OCI-LY1 (cell line): ENCODE results near the gene NEURL1B.

Experiments used
- H2AFZ ChIP-seq: fragments of 200-600 bp; sonication (generic), shearing (Covaris generic); 2 replicates; pipeline ENCODE4 v1.6.0; 2014; ENCODE audit warnings: antibody characterized with exemption, mild to moderate bottlenecking, low read length
- H3F3A ChIP-seq: fragments of 200-600 bp; sonication (generic), shearing (Covaris generic); 2 replicates; pipeline ENCODE4 v1.6.0; 2014; ENCODE audit warnings: mild to moderate bottlenecking, antibody characterized with exemption, low read length, moderate library complexity; ENCODE audit not compliant: insufficient read depth
- H3K27ac ChIP-seq: fragments of 200-600 bp; sonication (generic); 2 replicates; pipeline ENCODE4 v1.5.1; 2014; ENCODE audit warnings: low read length, mixed run types, mild to moderate bottlenecking, low read depth; ENCODE audit not compliant: poor library complexity, severe bottlenecking
- H3K27me3 ChIP-seq: fragments of 200-600 bp; sonication (generic); 2 replicates; pipeline ENCODE4 v1.6.0; 2014; ENCODE audit warnings: antibody characterized with exemption, mild to moderate bottlenecking, low read length, moderate library complexity; ENCODE audit not compliant: insufficient read depth
- H3K36me3 ChIP-seq: fragments of 200-600 bp; sonication (generic); 2 replicates; pipeline ENCODE4 v1.6.1; 2014; ENCODE audit warnings: mild to moderate bottlenecking, antibody characterized with exemption, low read length, moderate library complexity, mixed read lengths; ENCODE audit not compliant: insufficient read depth
- H3K4me1 ChIP-seq: fragments of 200-600 bp; sonication (generic); 2 replicates; pipeline ENCODE4 v1.5.1; 2014; ENCODE audit warnings: mild to moderate bottlenecking, low read length, moderate library complexity; ENCODE audit not compliant: insufficient read depth, severe bottlenecking
- H3K4me2 ChIP-seq: fragments of 200-600 bp; sonication (generic), shearing (Covaris generic); 2 replicates; pipeline ENCODE4 v1.6.1; 2014; ENCODE audit warnings: low read length
- H3K4me3 ChIP-seq: fragments of 200-600 bp; sonication (generic); 2 replicates; pipeline ENCODE4 v1.5.1; 2014; ENCODE audit warnings: low read length, low read depth, mild to moderate bottlenecking, mixed read lengths; ENCODE audit not compliant: poor library complexity, severe bottlenecking
- H3K79me2 ChIP-seq: fragments of 200-600 bp; shearing (Covaris generic); 2 replicates; pipeline ENCODE4 v1.6.1; 2016; ENCODE audit warnings: mixed run types, low read length, mixed read lengths; ENCODE audit not compliant: insufficient read depth
- H3K9ac ChIP-seq: fragments of 200-600 bp; sonication (generic), shearing (Covaris generic); 2 replicates; pipeline ENCODE4 v1.6.1; 2014; ENCODE audit warnings: mild to moderate bottlenecking, low read length, mixed read lengths
- H3K9me2 ChIP-seq: fragments of 200-600 bp; sonication (generic), shearing (Covaris generic); 2 replicates; pipeline ENCODE4 v1.6.1; 2014; ENCODE audit warnings: low read depth, mild to moderate bottlenecking, low read length, mixed read lengths
- H3K9me3 ChIP-seq: fragments of 200-600 bp; shearing (Covaris generic); 2 replicates; pipeline ENCODE4 v1.6.1; 2014; ENCODE audit warnings: low read length, mixed read lengths
- H4K20me1 ChIP-seq: fragments of 200-600 bp; sonication (generic), shearing (Covaris generic); 2 replicates; pipeline ENCODE4 v1.6.0; 2016; ENCODE audit warnings: mild to moderate bottlenecking, low read length; ENCODE audit not compliant: insufficient read depth
- CTCF ChIP-seq: fragments of 200-600 bp; sonication (generic), shearing (Covaris generic); IDR thresholded peaks from 2 replicates; pipeline ENCODE4 v1.5.1; 2017; ENCODE audit warnings: mild to moderate bottlenecking, antibody characterized with exemption, low read length, moderate library complexity, mixed read lengths
- EZH2 ChIP-seq: fragments of 200-600 bp; sonication (generic), shearing (Covaris generic); IDR thresholded peaks from 2 replicates; pipeline ENCODE4 v1.8.0; 2017; ENCODE audit warnings: borderline replicate concordance, mixed run types, mild to moderate bottlenecking, antibody characterized with exemption, low read length, moderate library complexity, mixed read lengths

Gene NEURL1B

GRCh38 chr5:172681421-172681820 is 40.4 kb downstream of the NEURL1B start:
- H4K20me1 ChIP-seq = no peaks in the 10 kb centered on the region
- H3K9me2 ChIP-seq = no peaks in the 10 kb centered on the region
- H3K27me3 ChIP-seq = no peaks in the 10 kb centered on the region
- no peak overlapping the region for H3K27ac ChIP-seq
- TF ChIP-seq CTCF (no peak), EZH2 (no peak)
- no peaks in the 10 kb centered on the region; the same call in 1 of the 2 replicates for H3K36me3 ChIP-seq
- H3K79me2 ChIP-seq = no peaks in the 10 kb centered on the region
- no peak overlapping the region for H3K4me2 ChIP-seq
- H3F3A ChIP-seq = no peaks in the 10 kb centered on the region
- H3K4me3 ChIP-seq = no peak overlapping the region
- H2AFZ ChIP-seq = no peak overlapping the region
- H3K9me3 ChIP-seq = no peaks in the 10 kb centered on the region
- H3K4me1 ChIP-seq = no peaks in the 10 kb centered on the region
- no peak overlapping the region for H3K9ac ChIP-seq

- Histone ChIP-seq H3K4me3 (no peak overlapping the region), H2AFZ (no peak overlapping the region), H3F3A (no peaks in the 10 kb centered on the region), H3K27ac (no peak overlapping the region), H3K9me3 (no peaks in the 10 kb centered on the region), H3K4me2 (no peak overlapping the region), H3K9ac (no peak overlapping the region), H4K20me1 (no peaks in the 10 kb centered on the region), H3K4me1 (no peaks in the 10 kb centered on the region), H3K79me2 (no peaks in the 10 kb centered on the region), H3K9me2 (no peaks in the 10 kb centered on the region), H3K27me3 (no peaks in the 10 kb centered on the region), H3K36me3 (no peaks in the 10 kb centered on the region; the same call in 1 of the 2 replicates)
- TF ChIP-seq CTCF (no peak), EZH2 (no peak)
Measured at GRCh38 chr5:172683264-172683644, 42.2 kb downstream of the NEURL1B start.

GRCh38 chr5:172683645-172684471 is 42.8 kb downstream of the NEURL1B start:
- TF ChIP-seq CTCF (no peak), EZH2 (no peak)
- H3F3A ChIP-seq = no peaks in the 10 kb centered on the region
- no peaks in the 10 kb centered on the region for H3K27me3 ChIP-seq
- H3K79me2 ChIP-seq = no peaks in the 10 kb centered on the region
- H3K9me3 ChIP-seq = no peaks in the 10 kb centered on the region
- H3K9me2 ChIP-seq = no peaks in the 10 kb centered on the region
- no peak overlapping the region for H3K9ac ChIP-seq
- no peaks in the 10 kb centered on the region for H4K20me1 ChIP-seq
- H3K4me2 ChIP-seq = no peak overlapping the region
- no peak overlapping the region for H3K27ac ChIP-seq
- H2AFZ ChIP-seq = no peak overlapping the region
- no peak overlapping the region for H3K4me3 ChIP-seq
- H3K4me1 ChIP-seq = no peaks in the 10 kb centered on the region
- H3K36me3 ChIP-seq = no peaks in the 10 kb centered on the region
